GM19238 (cell line): Measurements from ENCODE around the gene SMC3.
"Not testable (repeated sequence)": the region's sequence is repeated elsewhere in the genome, so short reads cannot be mapped to it uniquely, and the experiment has no call there.

Source experiments
- DNase-seq: peaks from one replicate; pipeline ENCODE4 v3.0.0; 2011; ENCODE audit warnings: low spot score; ENCODE audit not compliant: insufficient read length

SMC3 gene

GRCh38 chr10:110623316-110623715 is 55.8 kb downstream of the SMC3 start:
- not testable (repeated sequence) for DNase-seq

GRCh38 chr10:110625356-110625894 is 57.9 kb downstream of the SMC3 start:
- no peak for DNase-seq

GRCh38 chr10:110625951-110626855 is 58.7 kb downstream of the SMC3 start:
- no peak for DNase-seq

DNA sequence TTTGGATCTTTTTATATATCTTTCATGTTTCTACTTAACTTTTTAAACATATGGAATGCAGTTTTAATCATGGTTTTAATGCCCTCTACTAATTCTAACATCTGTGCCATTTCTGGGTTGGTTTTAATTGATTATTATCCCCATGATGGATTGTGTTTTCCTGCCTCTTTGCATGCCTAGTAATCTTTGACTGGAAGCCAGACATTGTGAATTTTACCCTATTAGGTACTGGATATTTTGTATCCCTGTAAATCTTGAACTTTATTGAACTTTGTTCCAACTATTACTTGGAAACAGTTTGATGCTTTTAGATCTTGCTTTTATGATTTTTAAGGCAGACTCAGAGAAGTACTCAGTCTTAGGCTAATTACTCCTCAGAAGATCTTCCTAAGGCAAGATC is 60.7 kb downstream of the SMC3 start:
- no peak for DNase-seq

DNA sequence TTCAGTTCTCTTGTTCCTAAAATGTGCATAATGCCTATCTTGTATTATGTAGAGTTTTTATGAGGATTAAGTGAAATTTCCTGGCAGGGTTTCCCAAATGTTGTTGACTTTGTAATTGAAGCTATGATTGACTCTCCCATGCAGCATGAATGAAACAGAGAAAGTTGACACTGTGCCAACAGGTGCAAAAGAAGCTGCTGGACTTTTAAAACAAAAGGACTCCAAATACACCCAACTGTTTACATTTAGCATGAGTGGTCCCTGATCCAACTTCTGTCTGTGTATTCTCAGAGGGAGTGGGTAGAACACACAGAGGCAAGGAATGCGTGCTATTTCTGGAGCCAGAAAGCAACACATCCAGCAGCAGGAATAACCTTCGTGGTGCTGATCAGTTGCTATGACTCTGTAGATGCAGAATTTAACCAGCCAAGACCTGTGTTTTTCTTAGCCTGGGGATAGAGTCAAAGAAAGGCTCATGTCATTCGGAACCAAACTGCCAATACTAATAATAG is 62.2 kb downstream of the SMC3 start:
- no peak for DNase-seq

DNA sequence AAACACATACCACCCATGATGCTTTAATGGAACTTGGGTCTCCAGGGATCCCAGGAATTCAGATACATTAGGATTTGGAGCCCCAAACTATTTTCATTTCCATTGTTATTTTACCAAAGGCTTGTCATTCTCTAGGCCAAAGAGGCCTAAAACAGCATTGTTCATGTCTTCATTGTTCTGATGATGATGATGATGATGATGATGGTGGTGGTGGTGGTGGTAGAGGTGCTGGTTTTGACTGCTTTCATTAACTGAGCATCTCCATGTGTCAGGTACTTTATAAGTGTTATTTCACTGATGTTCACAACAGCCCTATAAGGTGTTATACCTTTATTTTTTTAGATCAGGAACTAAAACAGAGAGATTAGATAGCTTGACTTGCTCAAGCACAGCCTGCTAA is 64.4 kb downstream of the SMC3 start:
- DNase-seq, result no peak

DNA sequence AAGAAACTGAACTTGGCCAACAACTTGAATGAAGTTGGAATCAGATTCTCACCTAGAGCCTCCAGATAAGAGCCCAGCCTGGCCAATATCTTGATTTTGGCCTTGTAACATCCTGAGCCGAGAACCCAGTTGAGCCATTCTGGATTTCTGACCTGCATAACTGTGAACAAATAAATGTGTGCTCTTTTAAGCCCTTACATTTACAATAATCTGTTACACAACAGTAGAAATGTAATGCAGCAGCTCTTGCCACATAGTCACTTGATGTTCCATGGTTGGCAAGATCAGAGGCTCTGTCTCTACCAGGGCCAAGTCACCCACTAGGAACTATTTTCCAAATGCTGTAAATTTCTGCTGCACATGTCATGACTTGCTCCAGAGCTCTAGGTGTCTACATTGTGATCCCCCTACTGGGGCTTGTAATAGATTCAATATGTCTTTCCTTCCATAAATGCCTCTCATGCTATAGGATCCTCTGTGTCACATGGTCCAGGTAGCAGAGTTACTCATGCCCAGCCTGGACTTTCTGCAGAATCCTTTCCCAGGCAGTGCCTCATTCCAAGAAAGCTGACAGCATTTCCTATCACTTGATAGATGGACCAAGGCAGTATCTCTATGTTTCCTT is 65.2 kb downstream of the SMC3 start:
- DNase-seq, result no peak

- no peak for DNase-seq
These were observed 67.2 kb downstream of the SMC3 start for GRCh38 chr10:110634527-110635209.

GRCh38 chr10:110636572-110636931 is 69.1 kb downstream of the SMC3 start:
- no peak for DNase-seq

DNA sequence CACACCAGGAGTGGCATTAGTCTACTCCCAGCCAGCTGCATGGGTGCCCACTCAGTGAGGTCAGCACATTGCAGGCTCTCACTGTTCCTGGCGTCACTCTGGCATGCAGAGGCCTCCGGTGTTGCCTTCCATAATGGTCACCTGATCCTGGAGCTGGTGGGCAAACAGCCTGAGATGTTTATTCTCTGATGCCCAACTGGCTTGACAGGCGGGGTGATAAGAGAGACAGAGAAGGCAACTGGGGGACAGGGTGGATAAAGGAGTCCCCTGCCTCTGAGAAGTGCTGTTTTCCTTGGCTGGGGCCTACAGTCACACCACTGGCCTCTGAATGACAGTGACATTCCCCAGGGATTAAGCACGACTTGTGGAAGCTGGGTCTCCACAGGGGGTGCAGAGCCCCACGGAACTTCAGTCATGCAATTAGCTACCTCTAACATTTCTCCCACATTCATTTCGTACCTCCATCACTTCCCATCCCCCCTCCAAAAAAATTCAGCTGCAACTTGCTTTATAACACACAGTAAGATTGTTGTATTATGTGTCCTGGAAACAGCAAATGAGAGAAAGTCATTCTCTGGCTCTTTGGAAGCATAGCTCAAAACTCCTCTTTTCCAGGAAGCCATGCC is 69.5 kb downstream of the SMC3 start:
- DNase-seq, result no peak

DNA sequence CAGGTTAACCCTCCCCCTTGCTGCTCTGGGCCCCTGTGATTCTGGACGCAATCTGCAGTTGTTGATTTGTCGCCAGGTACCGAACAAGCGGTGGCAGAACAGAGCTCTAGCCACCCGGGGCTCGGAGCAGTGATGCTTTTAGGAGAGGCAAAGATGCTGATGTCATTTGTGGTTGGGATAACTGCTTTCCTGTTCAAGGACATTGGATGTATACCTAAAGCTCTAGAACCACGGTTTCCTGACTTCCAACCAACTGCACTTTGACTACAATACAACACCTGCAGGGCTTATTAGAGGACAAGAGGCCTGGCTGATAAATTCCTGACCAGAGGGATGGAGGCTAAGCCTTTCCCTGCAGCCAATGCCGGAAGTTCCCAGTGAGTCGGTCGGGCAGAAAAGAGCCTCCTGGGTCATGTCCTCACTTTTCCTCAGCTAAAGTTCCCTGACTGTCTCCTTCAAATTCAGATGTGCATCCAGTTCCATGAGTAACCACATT is 70.1 kb downstream of the SMC3 start:
- DNase-seq, result no peak

GRCh38 chr10:110638319-110638718 is 70.8 kb downstream of the SMC3 start:
- DNase-seq, result no peak

- DNase-seq, result not testable (repeated sequence)
These were observed 71.6 kb downstream of the SMC3 start for GRCh38 chr10:110639046-110639445.

- DNase-seq, result not testable (repeated sequence)
These were observed 72.4 kb downstream of the SMC3 start for GRCh38 chr10:110639858-110640257.

DNA sequence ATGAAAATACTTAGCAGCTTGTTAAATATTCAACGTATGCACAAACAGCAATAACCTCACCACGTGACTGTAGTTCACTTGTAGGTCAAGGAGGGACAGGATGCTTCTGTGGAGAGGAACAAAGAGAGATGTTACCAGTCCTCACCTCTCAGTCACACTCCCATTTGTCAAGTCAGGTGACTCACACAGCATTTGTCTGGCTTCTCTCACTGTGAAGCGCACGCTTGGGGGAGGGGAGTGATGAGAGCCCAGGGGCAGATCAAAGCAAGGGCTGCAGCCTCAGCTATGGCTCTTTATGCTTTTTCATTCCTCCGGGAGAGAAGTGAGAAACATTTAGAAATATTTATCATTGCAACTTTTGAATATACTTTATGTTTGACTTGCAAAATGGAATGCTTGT is 73.8 kb downstream of the SMC3 start:
- no peak for DNase-seq

- DNase-seq, result no peak
These were observed 74.9 kb downstream of the SMC3 start for GRCh38 chr10:110642204-110643034.

- DNase-seq, result no peak
These were observed 75.6 kb downstream of the SMC3 start for GRCh38 chr10:110643035-110643652.

- no peak for DNase-seq
These were observed 76.4 kb downstream of the SMC3 start, which contains the start of gene RBM20 for GRCh38 chr10:110643653-110644597. Gene RBM20 (plus strand): TSS chr10:110644336. CDS start chr10:110644455, 119 bp downstream.
